ENCODE data around the gene GSK3B. TPM values are rescaled to one million over a fixed set of nuclear protein-coding genes. Genes with fewer than 3 reads are reported as not detected.
A peak's percentile ranks its signal among the peaks of the same experiment; 100 is the strongest.

GSK3B gene
- total RNA-seq, 1 experiment from 2014 or later, result 56.5 TPM

- no peak overlapping the region for H3K4me3 Mint-ChIP-seq
- no peak overlapping the region for H2BK12ac ChIP-seq (ENCODE audit: insufficient read length, low read depth, low read length)
- H3K9me3 Mint-ChIP-seq, result no peaks in the 10 kb centered on the region
- H3K27me3 ChIP-seq (ENCODE audit: insufficient read depth, low read length), result no peaks in the 10 kb centered on the region
- H3K27ac Mint-ChIP-seq, result no peak overlapping the region; a peak in 1 of 7 replicates
- no peak overlapping the region for H3K23ac ChIP-seq (ENCODE audit: insufficient read length, low read depth, low read length)
- no peak overlapping the region for H2AFZ ChIP-seq (ENCODE audit: low read length)
- no peaks in the 10 kb centered on the region for H3K4me1 ChIP-seq (ENCODE audit: insufficient read depth, low read length)
- H2BK15ac ChIP-seq (ENCODE audit: low read depth, low read length), result no peak overlapping the region
- H2BK5ac ChIP-seq (ENCODE audit: insufficient read length, low read length), result no peak overlapping the region
- H4K8ac ChIP-seq (replicated peaks; ENCODE audit: insufficient read length, low read depth, low read length), result no peak overlapping the region
- H3K23me2 ChIP-seq (ENCODE audit: insufficient read length, low read depth, low read length, poor library complexity, severe bottlenecking), result peaks cover 4% of the 10 kb centered on the region
- H3K18ac ChIP-seq (ENCODE audit: insufficient read length, low read depth, low read length), result no peak overlapping the region
- H3K4me1 Mint-ChIP-seq, result peaks cover 9 to 22% of the 10 kb centered on the region in 2 experiments
- H3K36me3 Mint-ChIP-seq (ENCODE audit: insufficient read depth in 1 of 3, low read depth in 3 of 3), result peaks cover 3 to 13% (median 3%) of the 10 kb centered on the region in 3 experiments; a peak in 6 of 7 replicates
- H2BK20ac ChIP-seq (ENCODE audit: low read depth, low read length, poor library complexity, severe bottlenecking), result no peak overlapping the region
- H3K56ac ChIP-seq (ENCODE audit: insufficient read length, low read depth, low read length), result no peak overlapping the region
- no peaks in the 10 kb centered on the region for H4K20me1 ChIP-seq (ENCODE audit: control insufficient read depth, insufficient read depth, insufficient read length)
- H3T11ph ChIP-seq (ENCODE audit: low read length), result no peak overlapping the region
- H3K79me1 ChIP-seq (ENCODE audit: insufficient read depth, low read depth, low read length, poor library complexity, severe bottlenecking), result no peaks in the 10 kb centered on the region
- H3K9me3 ChIP-seq (ENCODE audit: control insufficient read depth, low read depth, low read length), result no peaks in the 10 kb centered on the region
- peaks cover 42% of the 10 kb centered on the region; the same call in 1 of the 2 replicates for H3K79me2 ChIP-seq (ENCODE audit: insufficient read depth, low read length)
- DNase-seq, result no peak
- H3K4me2 ChIP-seq (ENCODE audit: insufficient read depth, insufficient read length, low read length), result peak overlapping the region; percentile 67
- H2BK120ac ChIP-seq (ENCODE audit: low read depth, low read length, poor library complexity, severe bottlenecking), result no peak overlapping the region
- no CpG with 5 or more reads among the region's 22 CpGs for WGBS (ENCODE audit: extremely low coverage, insufficient read length, low lambda C conversion rate)
- no peak overlapping the region for H4K91ac ChIP-seq (ENCODE audit: insufficient read length, low read depth, low read length)
- no peak overlapping the region for H3K4ac ChIP-seq (ENCODE audit: low read depth, low read length)
- H3K9ac ChIP-seq (ENCODE audit: extremely low read depth, insufficient read length, low read length), result peak overlapping the region; percentile 64
- H4K5ac ChIP-seq (ENCODE audit: insufficient read length, low read depth, low read length), result no peak overlapping the region
- no peak overlapping the region for H2AK5ac ChIP-seq (ENCODE audit: insufficient read length, low read length)
- H3K14ac ChIP-seq (ENCODE audit: insufficient read depth, low read length), result no peak overlapping the region
- no peak overlapping the region for H3K27ac ChIP-seq (ENCODE audit: insufficient read length, low read depth, low read length)
- no peak for TF ChIP-seq CTCF (conservative IDR thresholded peaks at IDR 0.05)
- H3K27me3 Mint-ChIP-seq (ENCODE audit: low read depth), result no peaks in the 10 kb centered on the region
Observed at GRCh38 chr3:120093119-120093910, 932 bp downstream of the GSK3B start.
